Endodermal cell (in vitro differentiated cells): ENCODE data around the gene ENDOD1. TPM values are rescaled to one million over a fixed set of nuclear protein-coding genes. Genes with fewer than 3 reads are reported as not detected.

Experiments
- DNase-seq: peaks from one replicate; pipeline ENCODE4 v3.0.0-alpha.2; 2017
- H3K27ac ChIP-seq: 2 replicates; pipeline ENCODE4 v1.5.1; 2013; ENCODE audit warnings: mild to moderate bottlenecking, low read depth, low read length, moderate library complexity
- H3K27me3 ChIP-seq: 2 replicates; pipeline ENCODE4 v1.6.1; 2013; ENCODE audit warnings: mild to moderate bottlenecking, low read length, moderate library complexity; ENCODE audit not compliant: insufficient read depth, control insufficient read depth, poor library complexity, severe bottlenecking
- H3K36me3 ChIP-seq: 2 replicates; pipeline ENCODE4 v1.7.0; 2013; ENCODE audit warnings: mild to moderate bottlenecking, low read length, moderate library complexity; ENCODE audit not compliant: control insufficient read depth, insufficient read depth
- H3K4me1 ChIP-seq: one replicate; pipeline ENCODE4 v1.7.0; 2013; ENCODE audit warnings: low read length; ENCODE audit not compliant: control insufficient read depth, insufficient read depth
- H3K4me3 ChIP-seq: 2 replicates; pipeline ENCODE4 v1.5.1; 2013; ENCODE audit warnings: mild to moderate bottlenecking, low read length, moderate library complexity
- H3K9ac ChIP-seq: 2 replicates; pipeline ENCODE4 v1.6.1; 2013; ENCODE audit warnings: mild to moderate bottlenecking, low read length, moderate library complexity; ENCODE audit not compliant: poor library complexity, severe bottlenecking; ENCODE audit errors: extremely low read depth
- H3K9me3 ChIP-seq: 2 replicates; pipeline ENCODE4 v1.6.1; 2013; ENCODE audit warnings: mild to moderate bottlenecking, low read length, moderate library complexity; ENCODE audit not compliant: control insufficient read depth
- H3K27ac Mint-ChIP-seq: 2 replicates; pipeline ENCODE4 v1.8.0; 2020; ENCODE audit warnings: mixed read lengths
- H3K27me3 Mint-ChIP-seq: 2 replicates; pipeline ENCODE4 v1.8.0; 2021; ENCODE audit warnings: mild to moderate bottlenecking, mixed read lengths; ENCODE audit not compliant: insufficient read depth
- H3K36me3 Mint-ChIP-seq: 2 replicates; pipeline ENCODE4 v1.8.0; 2020; ENCODE audit warnings: low read depth, mixed read lengths
- H3K4me1 Mint-ChIP-seq: 2 replicates; pipeline ENCODE4 v1.8.0; 2020; ENCODE audit warnings: mixed read lengths
- H3K4me3 Mint-ChIP-seq: 2 replicates; pipeline ENCODE4 v1.8.0; 2020; ENCODE audit warnings: mild to moderate bottlenecking, moderate library complexity, mixed read lengths
- H3K9me3 Mint-ChIP-seq: 2 replicates; pipeline ENCODE4 v1.8.0; 2020; ENCODE audit warnings: mild to moderate bottlenecking, mixed read lengths
- CTCF ChIP-seq: fragments of 200-600 bp; sonication (generic); conservative IDR thresholded peaks from 2 replicates; pipeline ENCODE4 v1.5.0; 2021; ENCODE audit warnings: antibody characterized with exemption, mild to moderate bottlenecking
- WGBS, 2 experiments: methylation state at CpG; one replicate each; pipeline versions ENCODE4 v1.1.5 to v1.1.7; 2013; ENCODE audit warnings: missing lambda C conversion rate in 2 of 2, mixed read lengths in 1 of 2; ENCODE audit not compliant: insufficient coverage in 1 of 2, insufficient read length in 1 of 2; 5-methylcytosine and 5-hydroxymethylcytosine counted together
- total RNA-seq, 2 donors: library from RNA; stranded (reverse); fragmentation: NEBNext Ultra II Directional in 1 of 2; extraction: Animal tissue kit (Norgen Biotek cat#: 25700) in 1 of 2; gene quantifications; 2 replicates in 1 of 2; 3 replicates in 1 of 2; pipeline ENCODE4 v1.2.1, GENCODE V29; 2021

The ENDOD1 gene
- total RNA-seq, 2 donors from 2014 or later, result 1.9 to 2.7 TPM

GRCh38 chr11:95072948-95073347, 16.7 kb upstream of the ENDOD1 start:
- Mint-ChIP-seq H3K4me3 (no peak overlapping the region), H3K27me3 (peaks cover 2% of the 10 kb centered on the region), H3K27ac (no peak overlapping the region), H3K36me3 (no peaks in the 10 kb centered on the region), H3K9me3 (no peaks in the 10 kb centered on the region), H3K4me1 (peaks cover 9% of the 10 kb centered on the region)
- H3K27ac ChIP-seq, result no peak overlapping the region
- H3K4me3 ChIP-seq, result no peak overlapping the region
- H3K9ac ChIP-seq, result no peak overlapping the region
- no peaks in the 10 kb centered on the region for H3K4me1 ChIP-seq
- H3K9me3 ChIP-seq, result no peaks in the 10 kb centered on the region
- no peak for TF ChIP-seq CTCF
- H3K36me3 ChIP-seq, result no peaks in the 10 kb centered on the region
- DNase-seq, result peak; percentile 7
- no peaks in the 10 kb centered on the region for H3K27me3 ChIP-seq

GRCh38 chr11:95074792-95075563, 14.7 kb upstream of the ENDOD1 start:
- no peaks in the 10 kb centered on the region for H3K36me3 ChIP-seq
- peak; percentile 32 for DNase-seq
- no peaks in the 10 kb centered on the region for H3K4me1 ChIP-seq
- no peaks in the 10 kb centered on the region for H3K36me3 Mint-ChIP-seq
- no peak overlapping the region for H3K9ac ChIP-seq
- no peak overlapping the region for H3K27ac ChIP-seq
- peaks cover 8% of the 10 kb centered on the region for H3K27me3 Mint-ChIP-seq
- H3K27ac Mint-ChIP-seq, result no peak overlapping the region
- H3K4me1 Mint-ChIP-seq, result peaks cover 5% of the 10 kb centered on the region
- H3K27me3 ChIP-seq, result no peaks in the 10 kb centered on the region
- no peaks in the 10 kb centered on the region for H3K9me3 ChIP-seq
- no peak overlapping the region for H3K4me3 Mint-ChIP-seq
- 90 to 93% methylated on average over 4 to 7 of the region's 8 CpGs for WGBS, 2 experiments
- no peaks in the 10 kb centered on the region for H3K9me3 Mint-ChIP-seq
- TF ChIP-seq CTCF, result no peak
- no peak overlapping the region for H3K4me3 ChIP-seq

GRCh38 chr11:95076416-95076815, 13.2 kb upstream of the ENDOD1 start:
- no peaks in the 10 kb centered on the region for H3K36me3 ChIP-seq
- H3K4me1 ChIP-seq, result no peaks in the 10 kb centered on the region
- H3K27ac ChIP-seq, result no peak overlapping the region
- H3K9me3 Mint-ChIP-seq, result no peaks in the 10 kb centered on the region
- peaks cover 8% of the 10 kb centered on the region for H3K27me3 Mint-ChIP-seq
- no peak overlapping the region for H3K4me3 ChIP-seq
- no peaks in the 10 kb centered on the region for H3K27me3 ChIP-seq
- H3K4me3 Mint-ChIP-seq, result no peak overlapping the region
- no peaks in the 10 kb centered on the region for H3K36me3 Mint-ChIP-seq
- TF ChIP-seq CTCF, result no peak
- peak; percentile 7 for DNase-seq
- H3K9me3 ChIP-seq, result no peaks in the 10 kb centered on the region
- H3K9ac ChIP-seq, result no peak overlapping the region
- 76 to 91% methylated on average over 1 of the region's 1 CpG for WGBS, 2 experiments
- H3K27ac Mint-ChIP-seq, result no peak overlapping the region
- peaks cover 5% of the 10 kb centered on the region for H3K4me1 Mint-ChIP-seq
